HG02588 (cell line): Measurements from ENCODE around the gene TMEFF2.

Source experiments
- ATAC-seq: cut with Tn5 transposase; IDR thresholded peaks from one replicate; pipeline ENCODE4 v1.9.1; 2021; ENCODE audit warnings: mild to moderate bottlenecking, moderate library complexity; ENCODE audit not compliant: unreplicated experiment

The TMEFF2 gene

GRCh38 chr2:192070099-192070498 lies 124.6 kb downstream of the TMEFF2 start:
- no peak for ATAC-seq

DNA sequence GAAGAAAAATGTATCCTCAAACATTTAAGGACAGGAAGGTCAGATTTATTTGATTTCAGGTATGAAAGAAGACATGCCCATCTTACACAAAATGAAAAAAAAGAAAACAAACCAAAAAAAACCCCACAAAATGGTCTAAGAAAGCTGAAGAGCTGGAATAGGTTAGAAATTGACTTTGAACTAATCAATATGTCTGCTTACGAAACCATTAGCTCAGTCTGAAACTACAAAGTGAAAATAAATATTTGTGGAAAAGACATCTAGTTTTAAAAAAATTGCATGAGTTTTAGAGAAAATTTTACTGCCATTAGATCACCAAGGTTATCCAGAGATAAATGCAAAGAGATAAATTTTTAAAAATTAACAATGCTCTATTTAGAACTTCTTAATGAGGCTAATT lies 125.3 kb downstream of the TMEFF2 start:
- no peak for ATAC-seq

GRCh38 chr2:192068966-192069365 lies 125.8 kb downstream of the TMEFF2 start:
- ATAC-seq: no peak

DNA sequence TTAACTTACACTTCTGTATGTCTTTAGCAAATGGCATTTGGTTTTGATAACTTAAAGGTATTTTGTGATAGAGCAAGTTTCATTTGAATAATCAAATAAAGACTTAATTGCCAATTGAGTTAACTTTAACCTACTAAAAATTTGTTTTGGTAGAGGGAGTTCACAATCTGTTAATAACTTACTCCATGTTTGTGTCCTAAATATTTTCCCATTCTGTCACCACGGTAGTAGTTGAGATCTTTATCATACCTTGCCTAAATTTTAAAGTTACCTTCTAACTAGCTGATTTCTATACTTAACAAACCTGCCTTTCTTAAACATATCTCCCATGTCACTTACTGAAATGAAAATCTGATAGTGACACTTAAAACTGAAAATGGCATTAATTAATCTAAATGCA lies 127.1 kb downstream of the TMEFF2 start:
- ATAC-seq: no peak

- no peak for ATAC-seq
Observed at GRCh38 chr2:192064459-192064858, 130.3 kb downstream of the TMEFF2 start.

DNA sequence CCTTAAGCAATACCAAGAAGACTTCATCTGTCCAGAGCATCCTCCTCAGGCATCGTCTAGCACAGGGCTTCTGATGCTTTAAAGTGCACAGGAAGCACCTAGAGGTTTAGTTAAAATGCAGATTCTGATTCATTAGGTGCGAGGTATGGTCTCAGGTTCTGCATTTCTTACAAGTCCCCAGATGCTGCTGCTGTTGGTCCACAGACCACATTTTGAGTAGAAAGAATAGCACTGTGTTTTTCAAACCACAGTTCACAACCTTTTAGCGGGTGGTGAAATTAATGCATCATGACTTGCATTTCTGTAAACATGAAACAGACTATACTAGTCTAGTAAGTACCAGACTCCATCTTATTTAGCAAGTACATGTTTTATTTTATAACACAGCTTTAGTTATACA lies 134.6 kb downstream of the TMEFF2 start:
- ATAC-seq: no peak

DNA sequence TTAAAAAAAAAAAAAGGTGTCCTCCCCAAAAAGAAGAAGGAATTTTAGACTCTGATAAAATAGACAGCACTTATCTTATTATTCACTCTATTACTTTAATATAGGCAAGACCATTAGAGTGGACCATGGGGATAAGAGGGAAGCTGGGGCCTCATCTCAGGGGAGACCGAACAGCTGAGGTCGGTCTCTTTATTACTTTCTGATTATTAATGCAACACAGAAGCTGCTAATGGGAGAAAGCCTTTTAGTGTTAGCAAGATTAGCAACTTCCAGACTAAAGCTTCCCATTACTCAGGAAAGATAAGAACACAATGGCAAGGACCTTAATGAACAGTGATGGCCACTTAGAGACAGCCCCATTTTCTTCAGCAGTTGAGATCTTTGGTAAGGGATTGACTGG lies 135.5 kb downstream of the TMEFF2 start:
- ATAC-seq: no peak

GRCh38 chr2:192053921-192054320 lies 140.8 kb downstream of the TMEFF2 start:
- no peak for ATAC-seq

GRCh38 chr2:192051533-192051932 lies 143.2 kb downstream of the TMEFF2 start:
- ATAC-seq: no peak

DNA sequence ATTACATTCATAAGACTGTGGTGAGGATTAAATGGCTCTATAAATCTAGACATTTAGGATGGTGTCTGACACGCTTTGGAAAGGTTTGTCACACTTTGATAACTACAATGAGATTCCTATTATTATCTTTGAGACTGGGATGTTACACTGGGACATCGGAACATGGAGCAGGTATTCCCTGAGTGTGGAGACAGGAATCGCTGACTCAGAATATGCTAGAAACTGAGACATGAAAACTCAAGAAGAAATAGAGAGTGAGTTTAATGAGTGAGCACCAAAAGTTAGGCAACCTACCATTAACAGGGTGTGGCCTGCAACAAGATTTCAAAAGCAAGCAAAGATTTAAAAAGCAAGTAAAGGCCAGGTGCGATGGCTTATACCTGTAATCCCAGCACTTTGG lies 145.4 kb downstream of the TMEFF2 start:
- ATAC-seq: no peak

DNA sequence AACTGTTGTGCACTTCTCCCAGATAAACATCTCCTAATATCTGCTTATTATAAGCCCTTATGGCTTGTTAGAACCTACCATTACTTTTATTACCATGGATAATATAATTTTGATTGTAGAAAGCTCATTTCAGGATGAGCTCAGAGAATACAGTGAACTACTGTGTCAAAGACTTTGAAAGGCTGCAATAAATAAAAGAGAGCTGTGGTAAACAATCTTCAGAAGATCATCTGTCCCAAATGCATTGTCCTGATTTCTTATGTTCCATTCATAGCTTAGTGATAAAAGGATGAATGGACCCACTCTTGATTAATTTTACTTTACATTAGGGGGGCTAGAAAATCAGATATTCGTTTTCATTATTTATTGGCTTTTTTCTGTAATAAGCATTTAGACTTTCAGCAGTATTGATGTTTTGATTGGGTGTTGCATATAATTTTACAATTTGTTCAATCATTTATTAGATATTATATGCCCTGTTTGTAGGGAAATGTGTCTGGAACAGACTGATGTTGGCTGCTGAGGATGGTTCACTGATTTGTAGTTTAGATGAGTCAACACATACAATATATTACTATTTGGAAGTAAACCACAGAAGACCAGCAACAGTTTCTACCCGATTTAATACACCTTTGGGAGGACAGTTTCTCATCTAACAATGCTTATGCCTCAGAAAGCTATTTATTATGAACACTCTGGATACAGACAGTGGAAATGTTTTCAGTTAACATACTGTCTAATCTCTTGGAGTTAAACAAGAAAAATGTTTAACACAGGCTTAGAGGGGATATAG lies 147.2 kb downstream of the TMEFF2 start:
- no peak for ATAC-seq

DNA sequence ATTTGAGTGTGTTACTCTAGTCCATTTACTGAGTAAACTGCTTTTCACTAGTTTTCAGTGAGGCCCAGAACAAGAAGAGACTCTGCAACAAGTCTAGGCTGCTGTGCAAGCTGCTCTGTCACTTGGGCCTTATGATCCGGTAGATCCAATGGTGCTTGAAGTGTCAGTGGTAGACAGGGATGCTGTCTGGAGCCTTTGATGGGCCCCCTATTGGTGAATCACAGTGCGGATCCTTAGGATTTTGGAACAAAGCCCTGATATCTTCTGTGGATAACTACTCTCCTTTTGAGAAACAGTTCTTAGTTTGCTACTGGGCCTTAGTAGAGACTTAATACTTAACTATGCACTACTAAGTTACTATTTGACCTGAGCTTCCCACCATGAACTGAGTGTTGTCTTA lies 150.2 kb downstream of the TMEFF2 start:
- ATAC-seq: no peak

DNA sequence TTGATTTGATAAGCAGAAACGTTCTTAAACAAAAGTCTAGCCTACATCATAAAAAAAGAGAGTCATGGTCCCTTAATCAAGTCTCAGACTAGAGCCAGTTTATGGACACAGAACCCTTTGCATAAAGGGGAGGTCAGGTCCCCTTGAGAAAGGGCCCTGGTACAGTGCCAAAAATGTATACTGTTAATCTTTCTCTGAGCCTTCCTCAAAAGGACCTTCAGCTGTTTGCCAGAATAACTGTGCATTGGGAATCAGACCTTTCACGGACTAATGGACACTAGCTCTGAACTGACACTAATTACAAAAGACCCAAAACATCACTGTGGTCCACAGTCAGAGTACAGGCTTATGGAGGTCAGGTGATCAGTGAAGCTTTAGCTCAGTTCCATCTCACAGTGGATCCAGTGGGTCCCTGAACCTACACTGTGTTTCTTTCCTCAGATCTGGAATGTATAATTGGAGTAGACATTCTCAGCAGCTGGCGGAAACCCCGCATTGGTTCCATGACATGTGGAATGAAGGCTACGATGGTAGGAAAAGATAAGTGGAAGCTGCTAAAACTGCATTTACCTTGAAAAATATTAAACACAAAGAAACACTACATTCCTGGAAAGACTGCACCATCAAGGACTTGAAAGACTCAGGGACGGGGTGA lies 151.4 kb downstream of the TMEFF2 start:
- no peak for ATAC-seq

GRCh38 chr2:192042126-192042525 lies 152.6 kb downstream of the TMEFF2 start:
- no peak for ATAC-seq

DNA sequence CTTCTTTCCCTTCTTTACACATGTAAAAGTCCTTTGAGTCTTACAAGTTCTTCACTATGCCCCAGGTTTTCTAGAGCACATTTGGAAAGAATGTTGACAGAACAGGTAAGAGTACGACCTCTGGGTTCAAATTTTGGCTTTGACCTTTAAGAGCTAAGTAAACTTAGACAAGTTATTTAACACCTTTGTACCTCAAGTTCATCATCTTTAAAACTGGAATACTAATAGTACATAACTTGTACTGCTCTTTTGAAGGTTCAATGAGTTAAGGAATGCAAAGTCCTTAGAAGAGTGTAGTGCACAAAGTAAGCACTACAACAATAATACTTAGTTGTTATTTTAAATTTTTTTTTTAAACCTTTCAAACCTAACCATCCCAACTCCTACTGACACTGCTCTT lies 156.6 kb downstream of the TMEFF2 start:
- ATAC-seq: no peak

DNA sequence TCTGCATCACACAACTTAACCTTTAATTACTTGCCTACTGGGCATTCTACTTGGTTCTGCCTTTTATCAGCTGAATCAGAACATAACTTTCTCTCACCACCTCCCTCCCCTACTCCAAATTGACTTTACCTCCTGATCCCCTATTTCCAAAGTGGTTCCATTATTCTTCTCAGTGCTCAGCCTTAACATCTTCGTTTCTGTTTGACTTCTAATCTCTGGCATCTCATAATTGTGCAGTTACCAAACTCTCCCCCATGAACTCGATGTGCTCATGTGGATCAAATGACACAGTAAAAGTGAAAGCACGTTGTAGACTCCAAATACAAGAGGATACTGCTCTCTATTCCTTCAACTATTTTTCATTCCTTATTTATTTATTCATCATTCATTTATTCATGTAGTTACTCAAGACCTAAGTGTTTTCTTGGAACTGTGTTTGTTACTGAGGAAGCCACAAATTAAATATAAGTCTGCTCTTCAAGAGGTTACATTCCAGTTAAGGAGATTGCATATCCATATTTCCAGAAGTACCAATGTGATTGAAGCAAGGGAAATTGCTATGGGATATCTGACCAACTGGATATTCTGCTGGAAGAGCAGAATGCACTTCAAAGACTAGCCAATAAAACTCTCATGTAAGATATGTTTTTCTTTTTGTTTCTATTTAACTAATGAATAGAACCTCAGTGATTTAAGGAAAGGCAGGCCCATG lies 158.8 kb downstream of the TMEFF2 start:
- no peak for ATAC-seq

DNA sequence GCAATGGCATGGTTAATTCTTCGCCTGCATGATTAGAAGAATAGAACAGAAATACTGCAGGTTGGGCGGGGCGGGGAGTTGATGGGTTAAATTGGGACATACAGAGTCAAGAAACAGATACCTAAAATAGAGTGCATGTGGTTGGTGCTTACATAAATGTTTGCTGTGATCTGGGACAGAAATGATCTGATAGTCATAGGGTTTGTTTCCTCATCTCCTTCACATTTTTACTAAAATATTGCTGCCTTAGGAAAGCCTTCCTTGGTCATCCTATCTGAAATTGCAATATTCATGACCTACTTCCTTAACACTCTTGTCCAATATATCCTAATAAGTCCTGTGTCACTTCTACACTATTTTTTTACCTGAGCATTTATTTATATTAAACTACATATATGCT lies 163.9 kb downstream of the TMEFF2 start:
- no peak for ATAC-seq

- ATAC-seq: no peak
Observed at GRCh38 chr2:192030289-192030688, 164.4 kb downstream of the TMEFF2 start.

GRCh38 chr2:192029089-192029488 lies 165.6 kb downstream of the TMEFF2 start:
- ATAC-seq: peak; percentile 53

- no peak for ATAC-seq
Observed at GRCh38 chr2:192026825-192027120, 168.0 kb downstream of the TMEFF2 start.

DNA sequence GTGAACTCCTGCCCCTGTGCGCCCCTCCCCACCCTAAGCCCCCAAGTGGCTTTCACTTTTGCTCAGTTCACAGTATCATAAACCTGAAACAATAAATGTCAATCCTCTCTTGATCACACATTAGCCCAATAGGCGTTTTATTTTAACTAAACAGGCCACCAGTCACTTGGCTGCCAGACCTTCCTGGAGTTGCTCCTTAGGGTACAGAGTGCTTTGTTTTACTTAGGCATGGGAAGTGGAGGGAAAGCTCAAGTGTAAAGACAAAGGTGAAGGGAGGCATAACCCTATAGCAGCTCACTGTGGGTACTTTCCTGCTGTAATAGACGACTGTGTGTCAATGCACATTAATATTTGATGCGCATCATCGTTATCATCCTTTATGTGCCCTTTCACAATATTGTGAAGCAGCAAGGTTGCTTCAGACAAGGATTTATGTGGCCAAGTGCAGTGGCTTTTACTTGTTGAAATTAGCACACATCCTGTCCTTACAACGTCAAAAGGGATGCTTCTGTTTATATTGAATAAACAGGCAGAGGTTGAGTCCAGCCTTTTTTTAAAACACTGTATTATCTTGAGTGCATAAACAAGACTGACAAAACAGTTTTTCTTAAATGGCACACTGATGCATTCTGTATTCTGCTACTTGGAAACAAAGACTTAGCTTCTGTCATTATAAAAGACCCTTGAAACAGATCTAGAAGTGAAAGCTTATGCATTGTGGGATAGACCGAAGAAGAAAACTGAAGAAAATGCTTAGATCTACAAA lies 168.5 kb downstream of the TMEFF2 start:
- no peak for ATAC-seq
